NCI-H2196 (cell line): ENCODE measurements around the gene PAGR1.
"Not testable (repeated sequence)": the region's sequence is repeated elsewhere in the genome, so short reads cannot be mapped to it uniquely, and the experiment has no call there.

Source experiments
- DNase-seq: peaks from one replicate; lab custom pipeline; 2025; ENCODE audit not compliant: unreplicated experiment; lab: John Stamatoyannopoulos, UW

PAGR1 gene

DNA sequence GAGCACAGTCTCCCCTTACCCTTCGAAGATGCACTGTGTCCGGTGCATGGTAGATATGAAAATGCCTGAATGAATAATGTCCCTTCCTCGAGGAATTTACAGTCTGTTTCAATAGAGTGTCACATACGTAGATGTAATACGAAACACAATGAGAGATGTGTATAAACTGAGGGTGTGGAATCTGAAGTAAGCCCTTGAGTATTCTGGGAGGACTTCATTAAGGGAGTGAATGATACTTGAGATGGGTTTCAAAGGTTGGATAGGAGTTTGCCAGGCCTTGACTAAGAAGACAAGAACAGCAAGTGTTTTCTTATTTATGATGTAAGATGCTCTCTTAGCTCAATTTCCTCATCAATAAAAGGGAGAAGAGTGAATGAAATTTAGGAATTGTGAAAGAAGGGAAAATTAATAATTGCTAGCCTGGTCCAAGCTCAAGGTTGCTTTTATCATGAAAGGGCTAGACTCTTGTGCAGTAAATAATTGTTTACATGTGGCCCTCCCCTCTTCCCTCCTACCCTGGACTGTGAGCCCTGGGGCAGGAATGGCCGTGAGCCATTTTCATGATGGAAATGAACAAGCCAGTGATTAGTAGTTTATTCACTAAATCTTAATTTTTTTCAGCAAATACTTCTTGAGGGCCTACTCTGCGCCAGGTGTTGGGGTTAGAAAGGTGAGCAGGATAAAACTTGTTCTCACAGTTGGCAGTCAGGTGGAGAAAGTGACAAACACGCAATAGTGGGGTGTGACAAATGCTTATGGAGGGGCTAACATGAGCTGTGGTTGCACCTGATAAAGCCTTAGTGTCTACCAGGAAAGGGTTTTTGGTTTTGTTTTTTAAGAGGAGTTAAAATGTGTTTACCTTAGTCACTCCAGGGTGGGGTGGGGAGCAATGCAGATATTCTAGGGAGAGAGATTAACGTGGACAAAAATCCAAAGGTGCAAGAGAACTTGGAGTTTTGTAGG lies 23.8 kb upstream of the PAGR1 start:
- DNase-seq = no peak

DNA sequence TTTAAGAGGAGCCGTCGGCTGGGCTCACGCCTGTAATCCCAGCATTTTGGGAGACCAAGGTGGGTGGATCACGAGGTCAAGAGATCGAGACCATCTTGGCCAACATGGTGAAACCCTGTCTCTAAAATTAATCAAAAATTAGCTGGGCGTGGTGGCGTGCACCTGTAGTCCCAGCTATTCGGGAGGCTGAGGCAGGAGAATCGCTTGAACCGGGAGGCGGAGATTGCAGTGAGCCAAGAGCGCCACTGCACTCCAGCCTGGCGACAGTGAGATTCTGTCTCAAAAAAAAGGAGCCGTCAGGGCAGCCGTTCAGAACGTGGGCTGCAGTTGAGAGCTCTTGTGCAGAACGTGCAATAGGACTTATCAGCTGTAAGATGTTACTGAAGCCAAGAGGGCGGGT lies 22.8 kb upstream of the PAGR1 start:
- DNase-seq = not testable (repeated sequence)

DNA sequence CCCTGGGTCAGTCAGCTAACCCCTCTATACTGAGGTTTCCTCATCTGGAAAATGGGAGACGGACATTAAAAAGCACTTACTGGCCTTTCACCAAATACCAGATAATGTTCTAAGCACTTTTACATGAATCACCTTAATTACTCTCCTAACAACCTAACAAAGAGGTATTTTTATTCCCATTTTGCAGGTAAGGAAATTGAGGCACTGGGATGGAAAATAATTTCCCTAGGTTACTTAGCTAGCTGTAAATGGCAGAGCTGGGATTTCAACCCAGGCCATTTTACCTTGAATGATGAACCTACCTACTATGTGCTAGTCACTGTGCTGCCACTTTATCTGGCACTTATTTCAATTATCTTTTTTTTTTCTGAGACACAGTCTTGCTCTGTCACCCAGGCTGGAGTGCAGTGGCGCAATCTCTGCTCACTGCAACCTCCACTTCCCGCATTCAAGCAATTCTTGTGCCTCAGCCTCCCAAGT lies 21.7 kb upstream of the PAGR1 start:
- no peak for DNase-seq

DNA sequence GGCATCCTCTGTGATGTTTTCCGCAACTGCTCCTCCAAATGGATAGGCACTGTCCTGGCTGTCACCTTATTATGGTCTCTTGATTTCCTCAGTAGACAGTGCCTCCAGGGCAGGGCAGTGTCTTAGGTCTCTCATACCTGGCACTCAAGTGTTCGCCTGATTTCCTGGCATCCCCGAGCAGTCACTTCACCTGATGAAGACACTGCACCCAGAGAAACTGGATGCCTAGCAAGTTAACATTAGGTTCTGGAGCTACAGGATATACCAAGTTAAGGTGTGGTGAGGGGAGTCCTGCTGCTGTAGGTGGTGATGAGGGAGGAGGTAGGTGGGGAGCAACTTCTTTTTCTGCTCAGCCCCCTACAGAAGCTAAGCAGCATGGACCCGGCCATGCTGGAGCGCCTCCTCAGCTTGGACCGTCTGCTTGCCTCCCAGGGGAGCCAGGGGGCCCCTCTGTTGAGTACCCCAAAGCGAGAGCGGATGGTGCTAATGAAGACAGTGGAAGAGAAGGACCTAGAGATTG lies 13.5 kb upstream of the PAGR1 start:
- no peak for DNase-seq

DNA sequence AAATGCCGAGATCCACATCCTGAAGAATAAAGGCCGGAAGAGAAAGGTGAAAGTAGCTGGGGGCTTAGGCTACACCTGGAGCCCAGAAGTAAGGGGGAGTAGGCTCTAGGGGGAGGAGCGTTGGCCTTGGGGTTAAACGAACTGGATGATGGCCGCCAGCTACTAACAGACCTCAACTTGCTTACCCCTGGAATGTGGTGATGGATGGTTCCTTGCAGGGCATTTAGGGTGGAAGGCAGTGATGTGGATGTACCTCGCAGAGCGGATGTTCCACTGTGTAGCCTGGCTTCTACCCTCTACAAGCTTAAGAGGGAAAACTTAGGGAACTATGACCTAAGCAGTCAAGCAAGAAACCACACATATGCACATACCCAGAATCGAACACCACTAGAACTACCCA lies 11.9 kb upstream of the PAGR1 start:
- no peak for DNase-seq

DNA sequence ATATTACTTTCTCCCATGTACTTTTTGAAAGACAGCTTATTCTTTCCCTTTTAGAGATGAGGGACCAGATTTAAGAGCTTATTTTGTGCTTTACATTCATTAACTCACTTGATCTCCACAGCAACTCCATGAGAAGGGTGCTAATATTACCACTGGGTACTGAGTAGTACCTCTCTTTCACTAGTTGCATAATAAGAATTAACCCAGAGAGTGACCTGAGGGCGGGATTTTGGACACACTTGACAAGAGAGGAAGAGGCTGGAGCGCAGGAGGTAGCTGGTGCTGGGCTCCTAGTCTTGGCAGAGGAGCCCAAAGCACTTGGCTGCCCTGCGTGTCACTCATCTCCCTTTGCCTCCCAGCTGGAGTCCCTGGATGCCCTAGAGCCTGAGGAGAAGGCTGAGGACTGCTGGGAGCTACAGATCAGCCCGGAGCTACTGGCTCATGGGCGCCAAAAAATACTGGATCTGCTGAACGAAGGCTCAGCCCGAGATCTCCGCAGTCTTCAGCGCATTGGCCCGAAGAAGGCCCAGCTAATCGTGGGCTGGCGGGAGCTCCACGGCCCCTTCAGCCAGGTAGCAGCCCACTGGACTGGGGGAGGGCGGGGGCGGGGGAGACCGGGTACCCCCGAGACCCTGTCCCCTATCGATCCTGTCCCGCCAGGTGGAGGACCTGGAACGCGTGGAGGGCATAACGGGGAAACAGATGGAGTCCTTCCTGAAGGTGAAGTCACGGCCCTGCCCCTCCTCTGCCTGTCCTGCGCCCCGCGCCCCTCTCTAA lies 11.3 kb upstream of the PAGR1 start:
- peak; percentile 61 for DNase-seq

DNA sequence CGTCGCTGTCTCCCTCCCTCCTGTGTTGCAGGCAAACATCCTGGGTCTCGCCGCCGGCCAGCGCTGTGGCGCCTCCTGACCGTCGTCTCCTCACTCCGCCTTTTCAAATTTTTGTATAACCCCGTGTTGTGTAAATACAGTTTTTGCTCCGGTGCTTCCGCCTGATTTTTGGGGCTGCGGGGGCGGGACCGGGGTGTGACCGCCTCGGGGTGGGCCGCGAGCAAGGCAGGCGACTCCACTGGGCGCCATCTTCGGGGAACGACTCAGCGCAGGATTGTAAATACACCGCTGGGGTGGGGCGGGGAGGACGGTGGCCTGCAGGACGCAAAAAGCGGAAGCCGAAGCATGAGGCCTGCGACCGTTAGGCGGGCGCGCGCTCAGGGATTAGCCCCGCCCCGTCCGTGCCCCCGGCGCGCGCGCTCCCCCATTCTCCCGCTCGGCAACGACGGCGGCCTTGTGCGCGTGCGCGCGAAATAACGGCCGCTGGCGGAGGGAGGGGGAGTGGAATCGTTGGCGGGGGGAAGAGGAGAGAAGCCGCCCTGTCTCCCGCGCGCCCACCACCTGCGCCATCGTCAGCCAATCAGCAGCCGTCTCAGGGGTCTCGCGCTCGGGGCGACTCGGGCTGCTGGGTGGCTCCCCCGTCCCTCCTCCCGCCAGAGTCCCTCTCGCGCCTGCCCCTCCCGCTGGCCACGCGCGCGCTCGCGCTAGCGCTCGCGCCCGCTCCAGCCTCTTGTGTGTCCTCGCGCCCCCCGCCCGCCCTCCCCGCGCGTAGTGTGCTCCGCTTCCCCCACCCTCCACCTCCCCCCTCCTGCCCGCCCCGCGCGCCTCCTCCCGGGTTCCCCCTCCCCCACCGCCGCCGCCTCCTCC lies 10.5 kb upstream of the PAGR1 start:
- DNase-seq = peak; percentile 99

DNA sequence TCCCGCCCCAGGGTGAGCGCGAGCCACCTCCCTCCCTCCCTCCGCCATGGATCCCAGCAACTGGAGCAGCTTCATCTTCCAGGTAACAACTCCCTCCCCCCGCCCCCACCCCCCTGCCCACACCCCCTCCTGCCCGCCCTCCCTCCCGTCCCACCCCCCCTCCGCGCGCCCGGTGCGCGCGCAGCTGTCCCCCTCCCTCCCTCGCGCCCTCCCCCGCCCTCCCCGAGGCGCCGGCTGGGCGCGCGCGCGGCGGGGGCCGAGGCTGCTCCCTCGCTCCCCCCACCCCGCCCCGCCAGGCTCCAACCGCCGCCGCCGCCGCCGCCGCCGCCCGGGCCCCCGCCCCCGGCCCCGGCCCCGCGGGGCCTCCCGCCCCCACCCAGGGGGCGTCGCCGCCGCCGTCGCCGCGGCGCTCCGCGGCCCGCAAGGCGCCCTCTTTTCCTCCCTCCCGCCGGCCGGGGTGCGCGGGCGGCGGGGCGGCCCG lies 9.8 kb upstream of the PAGR1 start, which contains the start of gene MAZ:
Gene MAZ (plus strand): TSS at position 431 of the 481 bp plus-strand sequence. CDS start 173 bp downstream, outside the sequence.
- peak; percentile 95 for DNase-seq

DNA sequence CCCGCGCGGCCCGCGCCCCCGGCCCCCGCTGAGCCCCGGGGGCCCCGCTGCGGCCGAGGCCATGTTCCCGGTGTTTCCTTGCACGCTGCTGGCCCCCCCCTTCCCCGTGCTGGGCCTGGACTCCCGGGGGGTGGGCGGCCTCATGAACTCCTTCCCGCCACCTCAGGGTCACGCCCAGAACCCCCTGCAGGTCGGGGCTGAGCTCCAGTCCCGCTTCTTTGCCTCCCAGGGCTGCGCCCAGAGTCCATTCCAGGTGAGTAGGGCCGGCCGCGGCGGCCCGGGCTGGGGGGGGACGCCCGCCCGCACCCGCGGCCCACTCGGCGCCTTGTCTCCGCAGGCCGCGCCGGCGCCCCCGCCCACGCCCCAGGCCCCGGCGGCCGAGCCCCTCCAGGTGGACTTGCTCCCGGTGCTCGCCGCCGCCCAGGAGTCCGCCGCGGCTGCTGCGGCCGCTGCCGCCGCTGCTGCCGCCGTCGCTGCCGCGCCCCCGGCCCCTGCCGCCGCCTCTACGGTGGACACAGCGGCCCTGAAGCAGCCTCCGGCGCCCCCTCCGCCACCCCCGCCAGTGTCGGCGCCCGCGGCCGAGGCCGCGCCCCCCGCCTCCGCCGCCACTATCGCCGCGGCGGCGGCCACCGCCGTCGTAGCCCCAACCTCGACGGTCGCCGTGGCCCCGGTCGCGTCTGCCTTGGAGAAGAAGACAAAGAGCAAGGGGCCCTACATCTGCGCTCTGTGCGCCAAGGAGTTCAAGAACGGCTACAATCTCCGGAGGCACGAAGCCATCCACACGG lies 9.1 kb upstream of the PAGR1 start:
- peak; percentile 67 for DNase-seq

DNA sequence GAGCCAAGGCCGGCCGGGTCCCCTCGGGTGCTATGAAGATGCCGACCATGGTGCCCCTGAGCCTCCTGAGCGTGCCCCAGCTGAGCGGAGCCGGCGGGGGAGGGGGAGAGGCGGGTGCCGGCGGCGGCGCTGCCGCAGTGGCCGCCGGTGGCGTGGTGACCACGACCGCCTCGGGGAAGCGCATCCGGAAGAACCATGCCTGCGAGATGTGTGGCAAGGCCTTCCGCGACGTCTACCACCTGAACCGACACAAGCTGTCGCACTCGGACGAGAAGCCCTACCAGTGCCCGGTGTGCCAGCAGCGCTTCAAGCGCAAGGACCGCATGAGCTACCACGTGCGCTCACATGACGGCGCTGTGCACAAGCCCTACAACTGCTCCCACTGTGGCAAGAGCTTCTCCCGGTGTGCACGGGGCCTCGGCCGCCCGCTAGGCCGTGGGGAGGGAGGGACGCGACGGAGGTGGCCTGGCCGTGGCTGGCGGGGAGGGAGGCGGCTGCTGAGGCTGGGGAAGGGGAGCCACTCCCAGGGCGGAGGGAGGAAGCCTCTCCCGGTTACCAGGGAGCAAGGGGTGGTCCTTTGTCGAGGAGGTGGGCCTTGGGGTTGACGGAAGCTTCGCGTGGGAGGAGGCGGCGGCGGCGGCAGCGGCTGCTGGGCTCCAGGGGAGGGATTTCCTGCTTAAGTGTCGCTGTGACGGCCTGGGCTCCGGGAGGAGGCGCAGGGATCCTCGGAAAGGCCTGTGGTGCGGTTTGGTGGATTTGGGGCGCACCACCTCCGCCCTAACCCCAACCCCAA lies 8.3 kb upstream of the PAGR1 start:
- DNase-seq = peak; percentile 85

DNA sequence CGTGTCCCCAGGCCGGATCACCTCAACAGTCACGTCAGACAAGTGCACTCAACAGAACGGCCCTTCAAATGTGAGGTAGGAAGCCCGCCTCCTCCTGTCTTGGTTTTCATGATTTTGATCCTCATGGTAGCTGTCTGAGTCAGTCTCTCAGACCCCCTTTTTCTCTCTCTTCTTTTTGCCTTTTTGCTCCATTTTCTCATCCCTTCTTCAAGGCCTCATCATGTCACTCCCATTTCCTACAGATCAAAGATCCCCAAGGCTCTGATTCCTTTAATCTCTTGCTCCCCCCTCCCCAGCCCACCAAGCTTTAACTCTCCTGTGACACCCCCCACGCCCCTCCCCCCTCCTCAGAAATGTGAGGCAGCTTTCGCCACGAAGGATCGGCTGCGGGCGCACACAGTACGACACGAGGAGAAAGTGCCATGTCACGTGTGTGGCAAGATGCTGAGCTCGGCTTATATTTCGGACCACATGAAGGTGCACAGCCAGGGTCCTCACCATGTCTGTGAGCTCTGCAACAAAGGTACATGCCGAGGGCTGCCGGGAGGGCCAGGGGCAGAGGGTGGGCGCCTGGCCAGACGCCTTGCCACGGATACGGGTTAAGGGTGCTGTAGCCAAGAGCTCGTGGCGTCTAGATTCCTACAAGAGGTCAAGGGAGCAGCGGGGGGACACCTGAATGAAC lies 7.6 kb upstream of the PAGR1 start:
- DNase-seq = no peak

DNA sequence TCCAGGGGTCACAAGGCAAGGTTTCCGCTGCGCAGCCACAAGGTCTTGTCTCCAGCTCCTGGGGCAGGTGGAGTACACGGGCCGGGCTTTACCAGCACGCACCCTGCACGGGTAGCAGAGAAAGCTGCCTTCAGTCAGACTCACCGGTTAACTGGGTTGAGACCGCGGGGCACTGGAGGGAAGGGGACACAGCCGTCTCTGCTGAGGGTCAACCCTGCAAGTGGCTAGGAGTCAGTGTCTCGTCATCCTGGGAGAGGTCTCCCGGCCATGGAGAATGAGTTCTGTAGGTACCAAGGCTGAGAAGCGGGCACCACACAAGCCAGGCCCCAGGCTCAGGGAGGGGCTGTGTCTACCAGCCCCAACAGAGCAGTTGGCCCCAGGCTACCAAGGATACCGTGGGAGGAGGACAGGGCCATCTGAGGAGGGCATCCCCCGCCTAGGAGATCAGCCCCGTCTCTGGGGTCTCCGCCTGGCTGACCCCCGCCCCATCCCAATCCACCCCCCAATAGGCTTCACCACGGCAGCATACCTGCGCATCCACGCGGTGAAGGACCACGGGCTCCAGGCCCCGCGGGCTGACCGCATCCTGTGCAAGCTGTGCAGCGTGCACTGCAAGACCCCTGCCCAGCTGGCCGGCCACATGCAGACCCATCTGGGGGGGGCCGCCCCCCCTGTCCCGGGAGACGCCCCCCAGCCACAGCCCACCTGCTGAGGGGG lies 6.8 kb upstream of the PAGR1 start:
- DNase-seq = no peak

DNA sequence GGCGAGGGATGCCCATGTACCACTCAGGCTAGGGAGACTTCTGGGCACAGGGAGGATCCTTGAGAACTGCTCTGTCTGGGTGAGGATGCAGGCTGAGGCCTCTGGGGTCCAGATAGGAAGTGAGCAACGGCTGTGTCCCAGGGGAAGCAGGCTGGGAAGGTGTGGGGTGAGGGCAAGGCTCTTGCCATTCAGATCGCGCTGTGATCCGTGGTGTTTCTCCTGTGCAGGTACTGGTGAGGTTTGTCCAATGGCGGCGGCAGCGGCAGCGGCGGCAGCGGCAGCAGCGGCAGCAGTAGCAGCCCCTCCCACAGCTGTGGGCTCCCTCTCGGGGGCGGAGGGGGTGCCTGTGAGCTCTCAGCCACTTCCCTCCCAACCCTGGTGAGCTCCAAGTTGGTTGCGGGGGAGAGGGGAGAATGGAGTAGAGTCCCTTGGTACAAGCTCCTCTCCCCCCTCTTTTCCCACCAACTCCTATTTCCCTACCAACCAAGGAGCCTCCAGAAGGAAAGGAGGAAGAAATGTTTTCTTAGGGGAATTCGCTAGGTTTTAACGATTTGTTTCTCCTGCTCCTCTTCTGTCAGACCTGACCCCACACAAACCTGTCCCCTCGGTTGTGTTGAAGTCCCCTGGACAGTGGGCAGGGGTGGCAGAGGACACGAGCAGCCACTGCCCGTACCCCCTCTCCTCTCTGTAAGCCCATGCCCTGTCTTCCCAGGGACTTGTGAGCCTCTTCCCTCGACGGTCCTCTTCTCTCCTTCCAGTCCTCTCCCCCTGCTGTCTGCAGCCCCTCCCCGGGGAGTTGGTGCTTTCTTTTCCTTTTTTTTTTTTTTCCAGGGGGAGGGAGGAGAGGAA lies 5.9 kb upstream of the PAGR1 start:
- no peak for DNase-seq

DNA sequence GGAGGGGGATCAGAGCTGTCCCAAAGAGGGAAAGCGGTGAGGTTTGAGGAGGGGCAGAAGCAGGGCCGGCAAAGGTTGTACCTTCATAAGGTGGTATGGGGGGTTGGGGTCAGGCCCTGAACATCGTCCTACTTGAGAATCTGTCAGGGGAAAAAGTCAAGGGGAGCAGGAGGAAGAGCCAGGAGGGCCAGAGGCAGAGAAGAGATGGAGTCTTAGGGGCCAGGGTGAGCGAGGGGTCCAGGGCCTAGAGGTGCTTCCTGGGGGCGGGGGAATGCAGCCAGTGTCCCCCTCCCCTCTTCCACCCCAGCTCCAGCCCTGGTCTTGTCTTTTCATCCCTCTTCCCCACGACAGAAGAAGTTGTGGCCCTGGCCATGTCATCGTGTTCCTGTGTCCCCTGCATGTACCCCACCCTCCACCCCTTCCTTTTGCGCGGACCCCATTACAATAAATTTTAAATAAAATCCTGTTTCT lies 5.2 kb upstream of the PAGR1 start:
- no peak for DNase-seq

DNA sequence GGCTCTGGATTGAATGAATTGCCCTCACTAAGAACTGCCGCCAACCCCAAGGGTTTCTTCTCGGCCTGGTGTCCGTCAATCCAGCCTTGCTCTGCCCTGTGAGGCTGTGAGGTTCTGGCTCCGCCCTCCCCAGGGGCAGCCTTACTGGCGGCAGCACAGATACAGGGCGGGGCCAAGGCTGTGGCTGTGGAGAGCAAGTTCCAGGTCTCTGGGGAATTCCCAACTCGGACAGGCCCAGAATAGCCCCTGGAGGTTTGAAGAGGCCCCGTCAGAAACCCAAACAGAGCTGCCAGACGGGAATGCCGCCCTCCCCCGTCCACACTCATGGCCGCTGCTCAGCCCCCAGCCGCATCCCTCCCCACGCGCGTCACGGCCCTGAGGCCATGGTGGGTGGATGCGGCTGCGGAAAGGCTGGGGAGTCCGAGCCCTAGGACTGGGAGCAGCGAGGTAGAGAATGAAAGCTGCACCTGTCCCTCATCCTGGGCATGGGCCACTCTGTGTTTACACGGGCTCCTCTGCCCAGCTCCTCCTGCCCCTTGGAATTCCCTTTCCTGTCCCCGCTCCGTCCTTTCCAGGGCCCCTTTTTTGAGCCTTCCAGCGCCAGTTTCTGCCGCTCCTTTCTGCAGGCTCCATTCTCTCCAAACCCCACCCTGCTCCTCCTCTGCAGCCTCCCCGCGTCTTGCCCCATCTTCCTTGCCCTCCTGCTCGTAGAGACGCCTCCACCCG lies 4.6 kb upstream of the PAGR1 start:
- peak; percentile 92 for DNase-seq
